Activated effector memory CD4-positive, alpha-beta T cell treated with anti-CD3 and anti-CD28 coated beads, Interleukin-2, amount 50 U/mL, for 16 hours (primary cell): Measurements from ENCODE around the gene NFATC2.

Source experiments
- DNase-seq: peaks from one replicate; pipeline ENCODE4 v3.0.0-alpha.2; 2020

NFATC2 gene

DNA sequence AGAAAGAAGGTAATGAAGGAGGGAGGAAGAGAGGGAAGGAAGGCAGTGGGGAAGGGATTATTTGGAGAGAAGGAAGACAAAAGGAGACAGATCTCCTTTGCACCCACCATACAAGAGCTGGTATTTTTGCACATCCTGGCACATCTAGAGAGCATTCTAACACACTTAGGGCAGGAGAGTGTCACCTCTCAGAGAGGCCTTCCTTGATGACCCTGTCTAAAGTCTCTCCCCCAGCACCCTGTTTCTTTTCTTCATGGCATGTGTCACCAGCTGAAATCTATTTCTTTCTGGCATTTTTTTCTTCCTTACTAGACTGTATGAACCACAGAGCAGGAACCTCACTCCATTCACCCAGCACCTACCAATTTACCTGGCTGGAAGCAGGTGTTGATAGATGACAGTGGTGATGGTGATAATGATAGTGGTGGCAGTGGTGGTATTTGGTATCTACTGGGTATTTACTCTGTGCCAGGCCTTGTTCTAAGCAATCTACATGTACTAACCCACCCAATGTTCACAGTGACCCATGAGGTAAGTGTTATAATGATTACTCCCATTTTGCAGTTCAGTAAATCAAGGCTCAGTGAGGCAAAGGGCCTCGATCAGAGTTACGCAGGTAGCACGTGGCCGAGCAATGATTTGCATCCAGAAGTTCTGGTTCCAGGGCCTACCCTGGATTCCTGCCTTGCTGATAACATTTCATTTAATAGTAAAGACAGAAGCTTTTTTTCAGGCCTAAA is 131.8 kb downstream of the NFATC2 start:
- no peak for DNase-seq

DNA sequence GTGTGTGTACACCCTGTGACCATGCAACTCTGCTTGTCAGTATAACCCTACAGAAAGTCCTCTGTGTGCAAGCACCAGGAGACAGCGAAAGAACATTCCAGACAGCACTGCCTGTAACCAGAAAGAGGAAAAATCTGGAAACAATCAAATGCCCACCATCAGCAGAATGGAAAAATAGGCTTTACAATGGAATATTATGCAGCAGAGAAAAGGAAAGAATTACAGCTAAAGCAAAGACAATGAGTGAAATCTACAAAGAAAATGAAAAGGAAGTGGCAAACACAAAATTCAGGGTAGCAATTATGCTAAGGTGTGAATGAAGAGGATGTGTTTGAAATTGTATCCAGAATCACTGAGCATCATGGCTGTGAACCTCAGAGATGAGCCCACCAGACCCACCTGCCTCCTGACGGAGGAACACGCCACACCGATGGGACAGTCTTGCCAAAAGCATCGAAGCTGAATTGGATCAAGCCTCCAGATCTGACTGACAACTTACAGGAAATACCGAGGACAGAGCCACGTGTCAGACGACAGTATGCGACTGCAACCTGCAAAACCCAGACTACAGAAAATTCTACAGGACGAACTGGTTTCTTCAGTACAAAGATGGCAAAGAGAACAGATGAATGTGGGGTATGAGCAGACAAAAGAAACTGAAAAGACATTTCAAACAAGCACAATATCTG is 133.2 kb downstream of the NFATC2 start:
- DNase-seq = no peak

- peak; percentile 96 for DNase-seq
These were observed 138.0 kb downstream of the NFATC2 start for GRCh38 chr20:51404297-51405060.

DNA sequence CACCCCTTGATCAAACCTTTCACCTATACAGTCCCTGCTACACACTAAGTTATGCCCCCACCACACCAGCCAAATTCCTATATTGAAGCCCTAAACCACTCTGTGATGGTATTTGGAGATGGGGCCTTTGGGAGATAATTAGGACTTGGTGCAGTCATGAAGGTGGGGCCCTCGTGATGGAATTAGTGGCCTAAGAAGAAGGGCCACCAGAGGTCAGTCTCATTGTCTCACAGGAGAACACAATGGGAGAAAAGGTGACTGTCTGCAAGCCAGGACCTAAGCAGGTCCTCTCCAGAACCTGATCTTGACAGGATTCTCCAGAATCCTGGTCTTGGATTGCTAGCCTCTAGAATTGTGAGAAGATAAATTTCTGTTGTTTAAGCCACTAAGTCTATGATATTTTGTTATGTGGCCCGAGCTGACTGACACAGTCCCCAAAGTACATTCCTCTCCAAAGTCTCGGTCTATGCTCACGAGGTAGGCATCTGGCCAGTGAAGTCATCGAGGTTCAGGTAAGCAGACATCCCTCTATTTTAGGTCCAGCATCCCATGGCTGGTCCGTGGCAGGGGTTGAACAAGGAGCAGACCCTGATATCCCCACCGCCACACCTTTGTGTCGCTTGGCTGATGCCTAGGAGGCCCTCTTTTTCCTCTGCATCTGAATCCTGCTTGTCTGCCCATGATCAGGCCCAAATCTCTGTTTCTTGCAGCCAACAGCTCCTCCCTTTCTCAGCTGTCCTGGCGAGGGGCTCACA is 138.9 kb downstream of the NFATC2 start:
- no peak for DNase-seq

- DNase-seq = peak; percentile 76
These were observed 140.3 kb downstream of the NFATC2 start for GRCh38 chr20:51402201-51402600.

DNA sequence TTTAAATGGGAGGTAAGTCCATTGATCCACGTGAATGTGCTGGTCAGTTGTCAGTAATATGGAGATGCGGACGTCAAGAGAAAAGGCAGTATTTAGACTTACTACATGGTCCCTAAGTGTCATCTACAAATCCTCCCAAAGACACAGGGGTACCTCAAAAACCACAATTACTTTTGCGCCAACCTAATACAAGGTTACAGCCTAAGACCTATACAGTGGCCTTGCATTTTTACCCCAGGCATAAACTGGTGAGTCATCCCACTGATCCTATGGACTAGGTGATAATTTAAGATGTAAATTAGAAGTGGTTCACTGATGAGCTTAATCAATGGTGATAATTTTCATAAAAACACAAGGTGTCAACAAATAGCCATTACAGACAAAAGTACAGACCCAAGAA is 141.0 kb downstream of the NFATC2 start:
- no peak for DNase-seq

DNA sequence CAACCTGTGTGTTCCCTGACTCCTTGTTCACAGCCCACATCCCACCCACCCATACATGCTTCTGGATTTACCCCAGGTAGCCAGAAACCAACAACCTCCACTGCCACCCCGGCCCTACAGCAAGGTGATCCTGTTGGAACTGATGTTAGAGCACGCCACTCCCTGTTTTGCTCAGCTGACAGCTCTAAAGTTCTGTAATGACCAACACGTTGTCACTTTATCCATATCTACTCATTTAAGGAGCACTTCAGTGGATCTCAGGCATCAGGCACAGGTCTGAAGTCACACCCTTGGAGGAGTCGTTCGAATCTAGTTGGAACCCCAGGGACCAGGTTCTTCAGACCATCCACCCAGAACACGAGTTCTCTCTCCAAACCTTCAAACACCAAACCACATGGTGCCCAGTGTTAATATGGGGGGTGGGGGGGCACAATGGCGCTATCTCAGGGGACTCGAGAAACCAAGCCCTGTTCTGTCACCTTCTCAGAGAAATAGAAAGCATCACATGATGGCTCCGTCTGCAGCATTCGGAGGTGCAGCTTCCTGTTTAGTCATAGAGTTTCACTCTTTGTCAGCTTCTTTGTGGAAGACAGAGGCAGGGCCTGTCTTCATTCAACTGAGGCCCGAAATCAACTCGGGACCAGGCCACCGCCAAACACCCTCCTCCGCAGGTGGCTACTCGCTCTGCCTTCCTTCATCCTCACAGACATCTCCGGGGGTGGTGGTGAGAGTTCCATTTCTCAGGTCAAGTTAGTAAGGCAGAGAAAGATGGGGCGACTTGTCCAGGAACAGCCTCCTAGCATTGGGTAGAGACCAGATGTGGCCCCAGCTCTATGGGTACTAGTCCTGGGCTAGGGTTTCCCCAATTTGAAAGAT is 142.2 kb downstream of the NFATC2 start:
- DNase-seq = peak; percentile 90

DNA sequence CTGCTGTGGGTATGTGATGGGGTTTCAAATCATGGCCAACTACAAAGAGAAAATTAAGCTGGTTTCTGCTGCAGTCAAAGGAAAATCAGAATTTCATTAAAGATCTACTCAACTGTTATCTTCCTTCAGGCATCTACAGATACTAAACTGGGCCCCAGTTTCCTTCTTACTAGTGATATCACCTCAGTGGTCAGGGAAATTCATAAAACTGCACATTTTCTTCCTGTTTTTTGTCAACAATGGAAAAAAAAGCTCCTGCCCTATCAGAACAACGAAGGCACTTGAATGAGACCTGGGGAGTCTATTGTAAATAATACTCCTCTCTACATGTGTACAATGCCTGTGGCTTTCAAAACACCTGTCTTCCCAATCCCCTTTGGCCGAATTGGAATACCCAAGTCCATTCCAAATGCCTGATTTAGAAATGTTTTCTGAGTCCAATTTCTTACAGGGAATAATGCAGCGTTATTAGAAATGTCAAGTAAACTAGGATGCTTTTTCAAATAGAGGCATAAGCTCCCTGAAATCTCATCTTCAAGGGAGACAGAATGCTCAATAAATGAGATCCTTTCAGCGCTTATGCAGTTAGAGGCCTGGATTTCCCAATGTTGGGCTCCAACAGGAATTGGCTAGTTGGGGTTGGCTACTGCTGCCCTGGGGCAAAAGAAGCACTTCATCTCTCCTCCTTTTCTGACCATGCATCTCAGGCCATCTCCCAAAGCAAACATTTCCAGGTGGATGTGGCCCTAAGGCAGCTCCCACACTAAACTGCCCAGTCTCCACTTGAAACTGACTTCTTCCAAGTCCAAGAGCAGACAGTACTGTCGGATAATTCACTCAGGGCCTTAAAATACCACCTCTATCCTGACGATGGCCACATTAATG is 143.3 kb downstream of the NFATC2 start:
- no peak for DNase-seq

- no peak for DNase-seq
These were observed 144.0 kb downstream of the NFATC2 start for GRCh38 chr20:51398552-51398951.

DNA sequence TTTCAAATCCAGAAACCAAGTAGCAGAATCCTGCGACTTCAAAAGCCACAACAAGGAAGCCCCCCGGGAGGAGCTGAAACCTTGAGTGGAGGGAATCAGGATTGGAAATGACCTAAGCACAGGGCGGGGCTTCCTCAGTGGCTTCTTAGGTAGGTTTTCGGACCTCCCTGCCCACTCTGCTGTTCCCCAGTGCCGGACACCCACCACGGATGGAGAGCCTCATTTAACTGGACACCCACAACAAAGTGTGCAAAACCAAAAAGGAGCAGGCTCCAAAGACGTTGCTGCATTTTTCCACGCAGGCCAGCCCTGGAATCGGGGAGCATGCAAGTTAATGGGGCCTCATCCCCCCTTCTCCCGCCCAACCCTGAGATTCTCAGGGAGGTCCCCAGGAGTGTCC is 144.4 kb downstream of the NFATC2 start:
- no peak for DNase-seq

- DNase-seq = no peak
These were observed 145.4 kb downstream of the NFATC2 start for GRCh38 chr20:51397137-51397536.

DNA sequence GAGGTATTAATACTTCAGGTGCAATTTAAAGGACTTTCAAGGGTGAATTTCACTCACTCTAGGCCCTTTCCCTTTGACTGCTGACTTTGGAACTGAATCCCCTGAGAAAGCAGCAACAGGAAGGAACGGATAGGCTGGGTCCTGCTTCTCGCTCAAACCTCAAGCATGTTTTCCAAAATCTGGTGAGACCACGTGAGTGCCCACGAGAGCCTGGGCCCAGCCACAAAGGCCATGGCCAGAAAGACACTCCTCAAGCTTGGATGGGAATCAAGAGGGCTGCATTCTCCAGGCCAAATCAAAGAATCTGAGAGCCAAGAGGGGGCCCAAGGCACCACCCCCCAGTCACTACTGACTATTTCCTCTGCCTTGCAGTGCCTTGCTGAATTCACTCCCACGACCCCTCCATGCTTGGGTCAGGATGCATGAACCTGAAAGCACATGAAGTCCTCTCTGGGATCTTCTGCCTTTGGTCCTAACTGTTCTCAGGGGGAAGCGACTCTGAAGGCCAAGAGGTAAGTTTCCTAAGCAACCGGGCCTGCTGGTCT is 146.1 kb downstream of the NFATC2 start:
- no peak for DNase-seq

DNA sequence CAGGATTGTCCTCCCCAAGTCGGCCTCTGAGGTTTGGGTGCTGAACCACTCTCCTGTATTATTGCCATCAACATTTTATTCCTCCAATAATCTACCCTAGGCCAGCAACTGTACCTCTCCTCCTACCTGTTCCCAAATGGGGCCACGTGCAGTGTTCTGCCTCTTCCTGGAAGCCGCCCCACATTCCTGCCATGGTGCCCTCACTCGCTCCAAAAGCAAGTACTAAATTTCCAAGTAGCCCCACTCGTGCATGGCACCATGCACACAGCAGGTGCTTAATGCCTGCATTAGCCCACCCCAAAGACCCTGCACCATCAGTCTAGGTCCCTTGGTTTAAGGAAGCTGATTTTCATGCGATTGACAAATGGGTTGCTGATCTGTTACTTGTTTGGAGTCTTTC is 147.8 kb downstream of the NFATC2 start:
- DNase-seq = no peak

DNA sequence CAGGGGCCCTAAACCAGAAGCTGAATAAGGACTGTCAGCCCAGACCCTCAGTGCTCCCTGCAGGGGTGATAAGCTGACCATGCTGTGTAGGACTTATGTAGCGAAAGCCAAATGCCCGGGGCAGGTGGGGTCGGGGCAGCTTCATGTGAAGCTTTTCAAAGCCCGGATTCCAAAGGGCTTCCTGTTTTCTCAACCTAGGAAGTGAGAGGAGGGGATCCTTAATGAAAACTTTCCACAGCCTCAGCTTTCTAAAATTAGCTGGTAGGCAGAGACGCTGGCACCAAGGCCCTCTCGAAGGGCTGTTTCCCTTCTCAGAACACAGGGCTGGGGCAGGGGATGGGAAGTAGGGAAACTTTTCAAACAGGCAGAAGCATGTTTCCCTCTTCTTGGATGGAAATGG is 148.9 kb downstream of the NFATC2 start:
- no peak for DNase-seq

DNA sequence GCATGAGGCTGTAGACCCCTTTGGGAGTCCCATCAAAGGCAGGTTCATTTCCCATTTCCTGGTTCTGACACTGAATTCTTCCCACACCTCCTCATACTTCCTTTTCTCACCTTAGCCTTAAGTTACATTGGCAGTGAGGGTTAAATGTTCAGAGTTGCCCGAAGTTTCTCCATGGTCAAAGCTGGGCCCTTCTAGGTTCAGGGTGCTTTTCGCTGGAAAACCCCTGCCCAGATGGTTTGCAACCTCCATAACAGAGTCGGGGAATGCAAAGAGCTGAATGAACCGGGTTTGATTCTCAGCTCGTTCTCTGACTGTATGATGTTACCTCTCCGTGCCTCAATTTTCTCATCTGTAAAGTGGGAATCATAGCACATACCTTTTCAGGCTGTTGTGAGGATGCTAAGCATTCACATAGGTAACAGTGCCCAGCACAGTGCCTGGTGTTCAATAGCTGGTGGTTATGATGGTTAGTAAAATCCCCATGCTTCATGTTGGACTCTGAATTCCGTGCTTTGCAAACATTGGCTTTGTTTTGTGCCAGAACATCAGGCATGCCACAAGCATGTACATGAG is 149.8 kb downstream of the NFATC2 start:
- no peak for DNase-seq

- DNase-seq = no peak
These were observed 150.6 kb downstream of the NFATC2 start for GRCh38 chr20:51391926-51392325.

DNA sequence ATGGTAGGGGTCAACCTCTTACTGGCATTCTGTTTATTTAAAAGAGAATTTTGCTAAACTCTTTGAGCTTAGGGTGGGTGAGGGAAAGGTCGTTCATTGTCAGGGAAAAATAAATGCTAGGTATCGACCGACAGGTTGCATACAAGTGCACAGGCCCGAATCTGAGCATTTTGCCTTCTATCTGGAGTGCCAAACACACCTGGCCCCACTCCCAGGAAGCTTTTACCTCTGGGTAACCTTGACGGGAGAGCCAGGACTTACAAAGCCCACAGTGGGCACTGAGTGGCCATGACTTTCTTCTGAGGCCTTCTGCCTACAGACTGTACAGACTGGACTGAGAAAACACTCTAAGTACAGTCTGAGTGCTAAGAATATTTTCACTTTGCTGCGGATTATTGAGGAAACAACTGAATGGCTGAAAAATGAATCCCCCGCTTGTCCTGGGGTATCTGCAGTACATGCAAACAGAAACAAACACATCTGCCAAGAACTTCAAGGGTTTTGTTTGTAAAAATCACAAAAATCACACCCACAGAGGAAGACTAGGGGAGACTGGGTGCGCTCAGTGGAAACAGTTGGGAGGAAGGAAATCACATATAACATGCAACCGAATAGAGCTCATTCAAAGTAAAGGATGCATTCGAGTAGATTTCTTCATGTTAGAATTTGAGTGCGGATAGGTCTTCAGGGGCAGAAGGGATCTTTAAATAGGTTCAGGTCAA is 152.8 kb downstream of the NFATC2 start:
- DNase-seq = no peak

- no peak for DNase-seq
These were observed 153.6 kb downstream of the NFATC2 start for GRCh38 chr20:51388756-51389542.

DNA sequence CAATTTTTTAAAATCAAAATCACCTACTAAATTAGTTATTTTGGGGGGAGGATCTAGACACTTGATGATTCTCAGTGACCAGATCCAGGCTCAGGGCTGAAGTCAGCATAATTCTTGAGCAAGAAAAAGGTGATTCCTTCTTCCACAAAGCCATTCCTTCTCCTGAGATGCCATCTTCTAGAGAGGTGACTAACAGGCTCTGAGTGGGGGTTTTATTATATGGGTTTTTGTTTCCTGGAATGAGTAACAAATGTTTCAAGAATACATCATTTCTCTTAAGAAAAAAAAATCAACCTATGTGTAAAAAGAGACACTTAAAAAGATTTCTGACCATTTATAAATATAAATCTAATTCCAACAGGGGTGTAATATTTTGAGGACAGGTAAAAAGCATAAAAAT is 154.3 kb downstream of the NFATC2 start:
- DNase-seq = no peak
